Parathyroid adenoma (tissue), 2 donors: Measurements from ENCODE around the gene RRN3.

Experiments used
- H2AFZ ChIP-seq: fragments of 300-600 bp; sonication (generic); one replicate; pipeline ENCODE4 v1.7.0; 2017; ENCODE audit warnings: antibody characterized with exemption, mild to moderate bottlenecking
- H3K27ac ChIP-seq: fragments of 300-600 bp; sonication (generic); one replicate; pipeline ENCODE4 v1.7.0; 2017
- H3K27me3 ChIP-seq: fragments of 300-600 bp; sonication (generic); one replicate; pipeline ENCODE4 v1.7.0; 2017; ENCODE audit warnings: low read length; ENCODE audit not compliant: control insufficient read depth, insufficient read depth
- H3K36me3 ChIP-seq: fragments of 300-600 bp; sonication (generic); one replicate; pipeline ENCODE4 v1.7.0; 2017; ENCODE audit warnings: low read length; ENCODE audit not compliant: control insufficient read depth, insufficient read depth
- H3K4me1 ChIP-seq: fragments of 300-600 bp; sonication (generic); one replicate; pipeline ENCODE4 v1.7.0; 2017; ENCODE audit warnings: control low read depth
- H3K4me2 ChIP-seq: fragments of 300-600 bp; sonication (generic); one replicate; pipeline ENCODE4 v1.7.0; 2017; ENCODE audit warnings: low read length
- H3K4me3 ChIP-seq: fragments of 300-600 bp; sonication (generic); one replicate; pipeline ENCODE4 v1.7.0; 2017; ENCODE audit warnings: low read depth, low read length
- H3K79me2 ChIP-seq: fragments of 300-600 bp; sonication (generic); one replicate; pipeline ENCODE4 v1.7.0; 2017; ENCODE audit warnings: control low read depth
- H3K9ac ChIP-seq: fragments of 300-600 bp; sonication (generic); one replicate; pipeline ENCODE4 v1.7.0; 2017; ENCODE audit warnings: mild to moderate bottlenecking
- H3K9me3 ChIP-seq: fragments of 300-600 bp; sonication (generic); one replicate; pipeline ENCODE4 v1.7.0; 2017; ENCODE audit warnings: low read length; ENCODE audit not compliant: control insufficient read depth
- TF ChIP-seq, protein P1 (sequence below): fragments of 300-600 bp; sonication (generic); IDR thresholded peaks from one replicate; pipeline ENCODE4 v1.7.0; 2017; ENCODE audit warnings: antibody characterized with exemption, mild to moderate bottlenecking
- donor health status: primary hyperparathyroidism.

RRN3 gene

DNA sequence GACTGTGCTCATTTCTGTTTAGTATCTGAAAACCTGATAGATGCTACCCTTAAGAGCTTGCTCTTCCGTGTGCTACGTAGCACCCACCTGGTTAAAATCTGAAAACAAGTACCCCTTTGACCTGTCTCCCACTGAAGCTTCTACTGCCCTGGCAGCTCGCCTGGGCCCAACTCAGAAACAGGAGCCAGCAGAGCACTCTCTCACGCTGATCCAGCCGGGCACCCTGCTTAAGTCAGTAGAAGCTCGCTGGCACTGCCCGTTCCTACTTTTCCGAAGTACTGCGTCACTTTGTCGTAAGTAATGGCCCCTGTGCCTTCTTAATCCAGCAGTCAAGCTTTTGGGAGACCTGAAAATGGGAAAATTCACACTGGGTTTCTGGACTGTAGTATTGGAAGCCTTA lies 57.1 kb downstream of the RRN3 start:
- Histone ChIP-seq H3K79me2 (no peaks in the 10 kb centered on the region), H3K36me3 (no peaks in the 10 kb centered on the region)

DNA sequence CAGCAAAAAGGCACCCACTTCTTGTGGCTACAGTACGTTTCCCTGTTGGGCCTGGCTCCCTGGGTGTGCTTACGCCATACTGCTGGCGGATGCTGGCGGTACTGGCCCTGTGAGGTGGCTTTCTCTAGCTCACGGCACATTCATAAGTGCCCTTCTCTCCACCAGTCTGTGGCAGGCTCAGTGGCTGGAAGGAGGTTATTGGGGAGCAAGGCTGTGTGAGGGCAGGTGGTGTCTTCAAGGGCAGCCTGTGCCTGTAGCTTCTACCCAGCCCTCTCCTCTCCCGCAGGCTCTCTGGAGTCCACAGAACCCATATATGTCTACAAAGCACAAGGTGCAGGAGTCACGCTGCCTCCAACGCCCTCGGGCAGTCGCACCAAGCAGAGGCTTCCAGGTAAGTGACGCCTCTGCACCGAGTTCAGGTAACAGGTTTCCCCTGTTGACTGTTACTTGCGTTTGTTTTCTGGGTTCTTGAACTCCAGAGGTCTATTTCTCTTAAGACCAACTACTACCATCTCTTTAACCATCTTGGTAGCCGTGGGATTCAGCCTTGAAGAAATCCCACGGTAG lies 58.8 kb downstream of the RRN3 start:
- no peaks in the 10 kb centered on the region for H3K9me3 ChIP-seq
- H3K36me3 ChIP-seq: no peaks in the 10 kb centered on the region
- no peak overlapping the region for H3K9ac ChIP-seq
- H3K4me2 ChIP-seq: no peak overlapping the region
- no peaks in the 10 kb centered on the region for H3K79me2 ChIP-seq
- no peak overlapping the region for H2AFZ ChIP-seq
- H3K27ac ChIP-seq: no peak overlapping the region
- no peaks in the 10 kb centered on the region for H3K27me3 ChIP-seq
- no peaks in the 10 kb centered on the region for H3K4me1 ChIP-seq
- H3K4me3 ChIP-seq: no peak overlapping the region
- TF ChIP-seq, protein P1, sequence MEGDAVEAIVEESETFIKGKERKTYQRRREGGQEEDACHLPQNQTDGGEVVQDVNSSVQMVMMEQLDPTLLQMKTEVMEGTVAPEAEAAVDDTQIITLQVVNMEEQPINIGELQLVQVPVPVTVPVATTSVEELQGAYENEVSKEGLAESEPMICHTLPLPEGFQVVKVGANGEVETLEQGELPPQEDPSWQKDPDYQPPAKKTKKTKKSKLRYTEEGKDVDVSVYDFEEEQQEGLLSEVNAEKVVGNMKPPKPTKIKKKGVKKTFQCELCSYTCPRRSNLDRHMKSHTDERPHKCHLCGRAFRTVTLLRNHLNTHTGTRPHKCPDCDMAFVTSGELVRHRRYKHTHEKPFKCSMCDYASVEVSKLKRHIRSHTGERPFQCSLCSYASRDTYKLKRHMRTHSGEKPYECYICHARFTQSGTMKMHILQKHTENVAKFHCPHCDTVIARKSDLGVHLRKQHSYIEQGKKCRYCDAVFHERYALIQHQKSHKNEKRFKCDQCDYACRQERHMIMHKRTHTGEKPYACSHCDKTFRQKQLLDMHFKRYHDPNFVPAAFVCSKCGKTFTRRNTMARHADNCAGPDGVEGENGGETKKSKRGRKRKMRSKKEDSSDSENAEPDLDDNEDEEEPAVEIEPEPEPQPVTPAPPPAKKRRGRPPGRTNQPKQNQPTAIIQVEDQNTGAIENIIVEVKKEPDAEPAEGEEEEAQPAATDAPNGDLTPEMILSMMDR: no peak

More for the DNA sequence above, 57.1 kb downstream of the RRN3 start:
- no peak overlapping the region for H3K4me3 ChIP-seq
- no peaks in the 10 kb centered on the region for H3K4me1 ChIP-seq
- H3K4me2 ChIP-seq: no peak overlapping the region
- H2AFZ ChIP-seq: no peak overlapping the region
- no peaks in the 10 kb centered on the region for H3K9me3 ChIP-seq
- no peaks in the 10 kb centered on the region for H3K27me3 ChIP-seq
- no peak overlapping the region for H3K9ac ChIP-seq
- H3K27ac ChIP-seq: no peak overlapping the region
- TF ChIP-seq, protein P1: no peak

DNA sequence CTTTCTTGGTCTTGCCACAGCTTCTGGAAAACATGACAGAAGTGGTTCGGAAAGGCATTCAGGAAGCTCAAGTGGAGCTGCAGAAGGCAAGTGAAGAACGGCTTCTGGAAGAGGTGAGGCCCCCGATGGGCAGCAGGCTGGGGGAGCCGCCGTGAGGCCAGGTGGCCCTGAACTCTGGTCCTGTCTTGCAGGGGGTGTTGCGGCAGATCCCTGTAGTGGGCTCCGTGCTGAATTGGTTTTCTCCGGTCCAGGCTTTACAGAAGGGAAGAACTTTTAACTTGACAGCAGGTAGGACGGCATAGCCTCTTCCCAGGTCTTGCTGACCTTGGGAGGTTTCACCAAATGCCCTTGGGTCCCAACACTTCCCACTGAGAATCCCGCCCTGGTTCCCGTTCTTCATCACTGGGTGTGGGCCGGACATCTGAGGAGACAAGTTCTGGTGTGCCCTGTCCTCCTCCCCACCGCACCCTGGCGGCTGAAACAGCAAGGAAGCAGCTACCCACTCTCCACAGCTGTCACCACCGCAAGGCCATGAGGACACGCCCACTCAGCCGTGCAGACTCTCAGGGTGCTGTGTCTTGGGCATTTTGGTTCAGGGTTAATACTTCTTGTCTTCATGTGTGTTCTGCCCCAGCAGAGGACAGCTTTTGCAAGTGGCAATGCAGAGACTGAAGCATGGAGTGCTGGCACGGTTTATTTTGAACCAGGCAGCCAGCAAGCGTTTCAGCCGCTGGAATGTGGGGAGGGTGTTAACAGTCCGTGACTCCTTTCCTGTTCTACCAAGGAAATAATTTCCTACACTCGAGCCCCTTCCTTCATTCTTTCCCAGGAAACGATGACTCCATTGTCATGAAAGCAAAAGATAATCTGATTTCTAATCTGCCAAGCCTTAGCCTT lies 59.6 kb downstream of the RRN3 start:
- H3K79me2 ChIP-seq: no peaks in the 10 kb centered on the region
- H3K27me3 ChIP-seq: no peaks in the 10 kb centered on the region
- no peaks in the 10 kb centered on the region for H3K36me3 ChIP-seq
- H2AFZ ChIP-seq: no peak overlapping the region
- TF ChIP-seq, protein P1: no peak
- H3K9ac ChIP-seq: no peak overlapping the region
- no peaks in the 10 kb centered on the region for H3K9me3 ChIP-seq
- no peaks in the 10 kb centered on the region for H3K4me1 ChIP-seq
- H3K27ac ChIP-seq: no peak overlapping the region
- no peak overlapping the region for H3K4me3 ChIP-seq
- no peak overlapping the region for H3K4me2 ChIP-seq

DNA sequence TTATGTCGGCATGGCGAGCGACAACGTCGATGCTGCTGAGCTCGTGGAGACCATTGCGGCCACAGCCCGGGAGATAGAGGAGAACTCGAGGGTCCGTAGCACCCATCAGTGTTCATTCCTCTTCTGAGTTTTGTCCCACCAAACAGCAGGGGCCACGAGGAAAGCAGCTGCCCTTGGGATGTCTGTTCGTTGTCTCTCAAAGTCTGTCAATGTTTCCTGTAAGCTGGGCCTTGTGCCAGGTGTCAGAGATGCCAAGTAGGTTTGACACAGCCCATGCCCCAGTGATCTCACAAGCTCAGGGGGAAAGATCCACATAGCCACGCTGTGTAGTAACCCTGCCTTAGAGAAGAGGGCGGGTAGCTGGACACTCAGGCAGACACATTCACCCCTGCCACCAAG lies 60.8 kb downstream of the RRN3 start:
- H3K27ac ChIP-seq: no peak overlapping the region
- TF ChIP-seq, protein P1: no peak
- H2AFZ ChIP-seq: no peak overlapping the region
- H3K9me3 ChIP-seq: no peaks in the 10 kb centered on the region
- no peaks in the 10 kb centered on the region for H3K79me2 ChIP-seq
- H3K4me1 ChIP-seq: no peaks in the 10 kb centered on the region
- no peak overlapping the region for H3K4me2 ChIP-seq
- H3K9ac ChIP-seq: no peak overlapping the region
- H3K36me3 ChIP-seq: no peaks in the 10 kb centered on the region
- no peak overlapping the region for H3K4me3 ChIP-seq
- no peaks in the 10 kb centered on the region for H3K27me3 ChIP-seq
